MM.1S (cell line): ENCODE results near the gene GRIA4.

Experiments used
- CTCF ChIP-seq: fragments of 300-600 bp; sonication (generic); IDR thresholded peaks from 2 replicates; pipeline ENCODE4 v1.5.1; 2016; ENCODE audit warnings: antibody characterized with exemption, low read length, mixed read lengths
- EZH2 ChIP-seq: fragments of 300-600 bp; sonication (generic); optimal IDR thresholded peaks from 2 replicates; pipeline ENCODE3; 2017; ENCODE audit warnings: low read depth, mild to moderate bottlenecking, antibody characterized with exemption, low read length, mixed read lengths

- TF ChIP-seq CTCF (no peak), EZH2 (no peak)
Measured at GRCh38 chr11:105986554-105986953, 376.7 kb downstream of the GRIA4 start.
